Measurements from ENCODE around the gene KCNQ4. TPM values are rescaled to one million over a fixed set of nuclear protein-coding genes. Genes with fewer than 3 reads are reported as not detected.

The KCNQ4 gene
- total and polyA plus RNA-seq, 10 of the 15 experiments (the other 5 are each of a cell fraction or from before 2014, with no cell fraction given) = 0.04 to 0.18 (median 0.08) TPM; not detected in 2

GRCh38 chr1:40760984-40761383 lies 22.6 kb upstream of the KCNQ4 start:
- DNase-seq (ENCODE audit: low read depth, low spot score) = no peak
- WGBS (ENCODE audit: insufficient coverage, insufficient replicate concordance, low lambda C conversion rate, missing lambda C conversion rate) = 42% methylated on average over 4 of the region's 4 CpGs
- no peak overlapping the region for H2AFZ ChIP-seq (ENCODE audit: control insufficient read depth, low read depth, low read length)
- no peak overlapping the region for H3K9ac ChIP-seq (ENCODE audit: control insufficient read depth, insufficient read depth, low read length)
- peaks cover 7% of the 10 kb centered on the region; the same call in 1 of the 2 replicates for H3K79me2 ChIP-seq (ENCODE audit: control insufficient read depth, insufficient read depth, low read length)
- CTCF ChIA-PET = interaction anchor here (1.1 to 9.5 kb wide), 2 partner anchors 12 to 89 kb away, joined by 3 to 84 read pairs; no protein-coding TSS in a partner anchor
- intact Hi-C loops (cut with micrococcal nuclease; ENCODE audit: unreplicated experiment) (loop anchor here (5.0 kb wide), 1 partner anchor 64 kb away; no protein-coding TSS in a partner anchor), in situ Hi-C loops (cut with MboI) (no loop called here)
- H4K20me1 ChIP-seq (ENCODE audit: control insufficient read depth, insufficient read depth) = no peaks in the 10 kb centered on the region; the same call in 1 of the 2 replicates
- RAD21 ChIA-PET (ENCODE audit: unreplicated experiment) = no interaction called here
- H3K27me3 ChIP-seq (replicated peaks in 1 of 2; ENCODE audit: control insufficient read depth in 2 of 2, insufficient read depth in 2 of 2, low read length in 1 of 2) = no peaks in the 10 kb centered on the region
- SMC1A ChIA-PET (ENCODE audit: uncharacterized antibody, unreplicated experiment) = interaction anchor here (0.7 kb wide), 1 partner anchor 104 kb away, joined by 3 read pairs; no protein-coding TSS in a partner anchor
- BruUV-seq (replicated peaks) = no TSS peak
- peaks cover 42% of the 10 kb centered on the region for H3K4me1 ChIP-seq (ENCODE audit: control insufficient read depth, insufficient read depth, low read length)
- no peaks in the 10 kb centered on the region for H3K9me3 ChIP-seq (replicated peaks; ENCODE audit: control insufficient read depth, insufficient read depth, low read length)
- H3K4me3 ChIP-seq = no peak overlapping the region
- H3K4me2 ChIP-seq (ENCODE audit: control insufficient read depth, insufficient read depth) = no peak overlapping the region
- FAIRE-seq = no peak
- no peak for ATAC-seq
- POLR2A ChIA-PET = no interaction called here
- TF ChIP-seq TCF12 (IDR thresholded peaks at IDR 0.05; ENCODE audit: low read depth, low read length) (no peak), SIN3A (IDR thresholded peaks at IDR 0.05; ENCODE audit: low read depth, low read length) (no peak), BRCA1 (IDR thresholded peaks at IDR 0.05; ENCODE audit: low read depth, low read length) (no peak), WRNIP1 (IDR thresholded peaks at IDR 0.05; ENCODE audit: borderline replicate concordance, low read depth, low read length) (no peak), MTA2 (IDR thresholded peaks at IDR 0.05; ENCODE audit: low read depth) (no peak), EGR1 (IDR thresholded peaks at IDR 0.05; ENCODE audit: borderline replicate concordance in 1 of 2, low read depth in 2 of 2, low read length in 2 of 2) (no peak), ZNF274 (IDR thresholded peaks at IDR 0.05; ENCODE audit: insufficient read depth, insufficient read length) (no peak), BACH1 (IDR thresholded peaks at IDR 0.05; ENCODE audit: borderline replicate concordance) (no peak), RB1 (IDR thresholded peaks at IDR 0.05; ENCODE audit: borderline replicate concordance) (no peak), KAT2A (conservative IDR thresholded peaks at IDR 0.05; ENCODE audit: control insufficient read depth, low read depth, low read length) (no peak), ETV6 (conservative IDR thresholded peaks at IDR 0.05 in 1 of 2, IDR thresholded peaks at IDR 0.05 in 1 of 2; ENCODE audit: borderline replicate concordance in 1 of 2, low read depth in 1 of 2) (no peak), POU2F2 (IDR thresholded peaks at IDR 0.05; ENCODE audit: borderline replicate concordance, low read depth, low read length) (no peak), SMC3 (IDR thresholded peaks at IDR 0.05; ENCODE audit: borderline replicate concordance, low read length) (no peak), IRF4 (IDR thresholded peaks at IDR 0.05; ENCODE audit: low read depth, low read length) (no peak)
- TF ChIP-seq, protein P1, sequence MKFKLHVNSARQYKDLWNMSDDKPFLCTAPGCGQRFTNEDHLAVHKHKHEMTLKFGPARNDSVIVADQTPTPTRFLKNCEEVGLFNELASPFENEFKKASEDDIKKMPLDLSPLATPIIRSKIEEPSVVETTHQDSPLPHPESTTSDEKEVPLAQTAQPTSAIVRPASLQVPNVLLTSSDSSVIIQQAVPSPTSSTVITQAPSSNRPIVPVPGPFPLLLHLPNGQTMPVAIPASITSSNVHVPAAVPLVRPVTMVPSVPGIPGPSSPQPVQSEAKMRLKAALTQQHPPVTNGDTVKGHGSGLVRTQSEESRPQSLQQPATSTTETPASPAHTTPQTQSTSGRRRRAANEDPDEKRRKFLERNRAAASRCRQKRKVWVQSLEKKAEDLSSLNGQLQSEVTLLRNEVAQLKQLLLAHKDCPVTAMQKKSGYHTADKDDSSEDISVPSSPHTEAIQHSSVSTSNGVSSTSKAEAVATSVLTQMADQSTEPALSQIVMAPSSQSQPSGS (IDR thresholded peaks at IDR 0.05; ENCODE audit: low read length) = no peak
- TF ChIP-seq, protein P2, sequence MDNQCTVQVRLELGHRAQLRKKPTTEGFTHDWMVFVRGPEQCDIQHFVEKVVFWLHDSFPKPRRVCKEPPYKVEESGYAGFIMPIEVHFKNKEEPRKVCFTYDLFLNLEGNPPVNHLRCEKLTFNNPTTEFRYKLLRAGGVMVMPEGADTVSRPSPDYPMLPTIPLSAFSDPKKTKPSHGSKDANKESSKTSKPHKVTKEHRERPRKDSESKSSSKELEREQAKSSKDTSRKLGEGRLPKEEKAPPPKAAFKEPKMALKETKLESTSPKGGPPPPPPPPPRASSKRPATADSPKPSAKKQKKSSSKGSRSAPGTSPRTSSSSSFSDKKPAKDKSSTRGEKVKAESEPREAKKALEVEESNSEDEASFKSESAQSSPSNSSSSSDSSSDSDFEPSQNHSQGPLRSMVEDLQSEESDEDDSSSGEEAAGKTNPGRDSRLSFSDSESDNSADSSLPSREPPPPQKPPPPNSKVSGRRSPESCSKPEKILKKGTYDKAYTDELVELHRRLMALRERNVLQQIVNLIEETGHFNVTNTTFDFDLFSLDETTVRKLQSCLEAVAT (IDR thresholded peaks at IDR 0.05) = no peak
- no peak overlapping the region for H3K27ac ChIP-seq (ENCODE audit: control insufficient read depth, insufficient read depth)
- H3K36me3 ChIP-seq (ENCODE audit: control insufficient read depth in 2 of 2, insufficient read depth in 2 of 2, low read length in 1 of 2) = peaks cover 26 to 57% of the 10 kb centered on the region in 2 experiments

Data from GM12878 (cell line).